NOMO-1 treated with dmso at 0.1 percent for 144 hours (cell line): Measurements from ENCODE around the gene CTXND2.
"Not testable (repeated sequence)": the region's sequence is repeated elsewhere in the genome, so short reads cannot be mapped to it uniquely, and the experiment has no call there.

Experiments used
- DNase-seq: peaks from one replicate; lab custom pipeline; 2025; ENCODE audit not compliant: unreplicated experiment; lab: John Stamatoyannopoulos, UW

Gene CTXND2

DNA sequence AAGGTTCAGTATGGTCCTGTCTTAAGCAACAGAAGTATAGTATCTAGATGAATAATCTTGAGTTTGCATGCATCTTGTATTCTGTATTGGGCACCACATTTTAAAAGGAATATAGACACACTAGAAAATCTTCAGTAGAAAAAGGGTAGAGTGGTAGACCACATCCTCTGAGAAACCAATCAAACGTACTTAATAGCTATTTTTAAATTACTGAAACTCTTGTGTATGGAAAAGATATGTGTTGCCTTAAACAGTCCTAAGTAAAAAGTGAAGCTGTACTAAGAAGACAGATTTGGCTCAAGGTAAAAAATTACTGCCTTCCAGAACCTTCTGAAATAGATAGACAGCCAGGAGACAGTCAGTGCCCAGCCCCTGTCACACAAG lies 3.1 kb downstream of the CTXND2 start:
- no peak for DNase-seq

- no peak for DNase-seq
Observed at GRCh38 chr1:150893336-150893913, 6.5 kb downstream of the CTXND2 start.

GRCh38 chr1:150895618-150896017 lies 8.7 kb downstream of the CTXND2 start:
- no peak for DNase-seq

DNA sequence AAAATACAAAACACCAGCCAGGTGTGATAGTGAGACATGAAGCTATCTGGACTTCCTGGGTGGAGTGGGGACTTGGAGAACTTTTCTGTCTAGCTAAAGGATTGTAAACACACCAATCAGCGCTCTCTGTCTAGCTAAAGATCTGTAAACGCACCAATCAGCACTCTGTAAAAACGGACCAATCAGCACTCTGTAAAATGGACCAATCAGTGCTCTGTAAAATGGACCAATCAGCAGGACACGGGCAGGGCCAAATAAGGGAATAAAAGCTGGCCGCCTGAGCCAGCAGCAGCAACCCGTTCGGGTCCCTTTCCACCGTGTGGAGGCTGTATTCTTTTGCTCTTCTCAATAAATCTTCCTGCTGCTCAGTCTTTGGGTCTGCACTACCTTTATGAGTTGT lies 12.9 kb downstream of the CTXND2 start:
- not testable (repeated sequence) for DNase-seq

GRCh38 chr1:150902346-150902745 lies 15.4 kb downstream of the CTXND2 start:
- no peak for DNase-seq

- DNase-seq = no peak
Observed at GRCh38 chr1:150902751-150903150, 15.8 kb downstream of the CTXND2 start.

DNA sequence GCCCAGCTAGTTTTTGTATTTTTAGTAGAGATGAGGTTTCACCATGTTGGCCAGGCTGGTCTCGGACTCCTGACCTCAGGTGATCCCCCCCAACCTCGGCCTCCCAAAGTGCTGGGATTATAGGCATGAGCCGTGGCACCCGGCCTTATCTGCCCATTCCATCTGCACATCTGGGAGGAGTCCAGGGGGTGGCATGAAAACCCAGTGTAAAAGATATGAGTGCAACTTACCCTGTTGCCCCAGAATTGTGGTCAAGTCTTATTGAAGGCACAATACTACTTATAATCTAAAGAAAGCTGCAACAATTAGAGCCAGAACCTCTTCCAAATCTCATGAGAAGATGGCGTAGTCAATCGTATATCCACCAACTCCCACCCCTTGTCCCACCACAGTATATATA lies 18.4 kb downstream of the CTXND2 start:
- DNase-seq = no peak

GRCh38 chr1:150906329-150906728 lies 19.4 kb downstream of the CTXND2 start:
- no peak for DNase-seq

GRCh38 chr1:150906813-150907212 lies 19.9 kb downstream of the CTXND2 start:
- no peak for DNase-seq

DNA sequence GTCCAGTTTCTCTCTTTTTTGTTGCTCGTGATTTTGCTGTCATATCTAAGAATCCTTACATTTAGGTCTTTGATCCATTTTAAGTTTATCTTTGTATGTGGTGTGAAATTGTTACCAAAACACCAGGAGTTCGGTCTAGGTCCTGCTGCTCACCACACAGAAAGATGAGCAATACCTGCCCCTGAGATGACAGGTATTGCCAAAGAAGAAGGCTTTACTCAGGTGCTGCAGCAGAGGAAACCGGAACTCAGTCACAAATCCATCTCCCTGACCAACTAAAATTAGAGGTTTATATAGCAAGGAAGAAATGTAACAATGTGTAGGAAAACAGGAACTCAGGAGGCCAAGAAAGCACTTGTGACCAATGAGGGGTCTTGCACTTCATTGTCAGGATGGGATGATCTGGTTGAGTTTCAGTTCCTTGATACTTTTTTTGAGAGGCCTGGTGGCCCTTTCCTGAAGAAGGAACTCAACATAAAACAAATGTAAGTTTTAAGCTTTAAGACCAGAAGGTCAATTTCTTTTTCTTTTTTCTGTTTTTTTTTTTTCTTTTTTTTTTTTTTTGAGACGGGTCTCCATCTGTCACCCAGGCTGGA lies 22.7 kb downstream of the CTXND2 start:
- DNase-seq = peak; percentile 32

GRCh38 chr1:150912623-150913022 lies 25.7 kb downstream of the CTXND2 start:
- DNase-seq = no peak

- DNase-seq = no peak
Observed at GRCh38 chr1:150917387-150917786, 30.5 kb downstream of the CTXND2 start.

GRCh38 chr1:150922519-150922975 lies 35.6 kb downstream of the CTXND2 start:
- DNase-seq = peak; percentile 24

DNA sequence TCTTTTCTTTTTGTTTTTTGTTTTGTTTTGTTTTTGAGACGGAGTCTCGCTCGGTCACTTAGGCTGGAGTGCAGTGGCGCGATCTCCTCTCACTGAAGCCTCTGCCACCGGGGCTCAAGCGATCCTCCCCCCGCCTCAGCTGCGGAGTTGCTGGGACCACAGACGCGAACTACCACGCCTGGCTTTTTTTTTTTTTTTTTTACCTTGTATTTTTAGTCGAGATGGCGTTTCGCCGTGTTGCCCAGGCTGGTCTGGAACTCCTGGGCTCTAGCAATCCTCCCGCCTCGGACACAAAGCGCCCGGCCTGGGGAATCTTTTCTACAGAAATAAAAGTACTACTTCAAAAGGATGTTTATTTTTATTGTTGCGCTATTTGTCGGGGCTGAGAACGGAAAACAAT lies 38.1 kb downstream of the CTXND2 start:
- DNase-seq = no peak

- DNase-seq = peak; percentile 97
Observed at GRCh38 chr1:150926097-150926741, 39.3 kb downstream of the CTXND2 start, which contains the start of gene SETDB1. Gene SETDB1 (plus strand): TSS chr1:150926363. CDS start chr1:150927715, 1,352 bp downstream.

DNA sequence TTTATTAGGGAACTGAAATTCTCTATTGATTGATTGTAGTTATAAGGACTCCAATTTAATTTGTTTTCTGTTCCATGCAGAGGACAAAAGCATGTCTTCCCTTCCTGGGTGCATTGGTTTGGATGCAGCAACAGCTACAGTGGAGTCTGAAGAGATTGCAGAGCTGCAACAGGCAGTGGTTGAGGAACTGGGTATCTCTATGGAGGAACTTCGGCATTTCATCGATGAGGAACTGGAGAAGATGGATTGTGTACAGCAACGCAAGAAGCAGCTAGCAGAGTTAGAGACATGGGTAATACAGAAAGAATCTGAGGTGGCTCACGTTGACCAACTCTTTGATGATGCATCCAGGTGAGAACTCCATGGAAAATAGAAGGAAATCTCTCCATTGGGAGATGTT lies 40.7 kb downstream of the CTXND2 start:
- DNase-seq = no peak

- no peak for DNase-seq
Observed at GRCh38 chr1:150928286-150928685, 41.4 kb downstream of the CTXND2 start.

DNA sequence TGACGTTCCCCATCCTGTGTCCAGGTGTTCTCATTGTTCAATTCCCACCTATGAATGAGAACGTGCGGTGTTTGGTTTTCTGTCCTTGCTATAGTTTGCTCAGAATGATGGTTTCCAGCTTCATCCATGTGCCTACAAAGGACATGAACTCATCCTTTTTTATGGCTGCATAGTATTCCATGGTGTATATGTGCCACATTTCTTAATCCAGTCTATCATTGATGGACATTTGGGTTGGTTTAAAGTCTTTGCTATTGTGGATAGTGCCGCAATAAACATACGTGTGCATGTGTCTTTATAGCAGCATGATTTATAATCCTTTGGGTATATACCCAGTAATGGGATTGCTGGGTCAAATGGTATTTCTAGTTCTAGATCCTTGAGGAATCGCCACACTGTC lies 41.8 kb downstream of the CTXND2 start:
- not testable (repeated sequence) for DNase-seq

DNA sequence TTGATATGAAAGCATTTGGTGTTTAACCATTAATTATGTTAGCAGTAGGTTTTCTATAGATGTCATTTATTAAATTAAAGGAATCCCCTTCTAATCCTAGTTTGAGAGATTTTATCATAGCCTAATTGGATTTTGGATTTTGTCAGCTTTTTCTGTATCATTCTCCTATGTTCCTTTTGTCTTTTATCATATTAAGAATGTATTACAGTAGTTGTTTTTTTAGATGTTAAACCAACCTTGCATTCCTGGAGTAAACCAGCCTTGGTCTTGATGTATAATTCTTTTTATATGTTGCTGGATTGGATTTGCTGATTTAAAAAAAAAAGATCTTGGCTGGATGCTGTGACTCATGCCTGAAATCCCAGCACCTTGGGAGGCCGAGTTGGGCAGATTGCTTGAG lies 44.8 kb downstream of the CTXND2 start:
- no peak for DNase-seq

GRCh38 chr1:150944856-150945255 lies 57.9 kb downstream of the CTXND2 start:
- no peak for DNase-seq

GRCh38 chr1:150954708-150955107 lies 67.8 kb downstream of the CTXND2 start:
- no peak for DNase-seq

GRCh38 chr1:150955280-150955679 lies 68.3 kb downstream of the CTXND2 start:
- no peak for DNase-seq
